ENCODE results near the gene CCL21.

DNA sequence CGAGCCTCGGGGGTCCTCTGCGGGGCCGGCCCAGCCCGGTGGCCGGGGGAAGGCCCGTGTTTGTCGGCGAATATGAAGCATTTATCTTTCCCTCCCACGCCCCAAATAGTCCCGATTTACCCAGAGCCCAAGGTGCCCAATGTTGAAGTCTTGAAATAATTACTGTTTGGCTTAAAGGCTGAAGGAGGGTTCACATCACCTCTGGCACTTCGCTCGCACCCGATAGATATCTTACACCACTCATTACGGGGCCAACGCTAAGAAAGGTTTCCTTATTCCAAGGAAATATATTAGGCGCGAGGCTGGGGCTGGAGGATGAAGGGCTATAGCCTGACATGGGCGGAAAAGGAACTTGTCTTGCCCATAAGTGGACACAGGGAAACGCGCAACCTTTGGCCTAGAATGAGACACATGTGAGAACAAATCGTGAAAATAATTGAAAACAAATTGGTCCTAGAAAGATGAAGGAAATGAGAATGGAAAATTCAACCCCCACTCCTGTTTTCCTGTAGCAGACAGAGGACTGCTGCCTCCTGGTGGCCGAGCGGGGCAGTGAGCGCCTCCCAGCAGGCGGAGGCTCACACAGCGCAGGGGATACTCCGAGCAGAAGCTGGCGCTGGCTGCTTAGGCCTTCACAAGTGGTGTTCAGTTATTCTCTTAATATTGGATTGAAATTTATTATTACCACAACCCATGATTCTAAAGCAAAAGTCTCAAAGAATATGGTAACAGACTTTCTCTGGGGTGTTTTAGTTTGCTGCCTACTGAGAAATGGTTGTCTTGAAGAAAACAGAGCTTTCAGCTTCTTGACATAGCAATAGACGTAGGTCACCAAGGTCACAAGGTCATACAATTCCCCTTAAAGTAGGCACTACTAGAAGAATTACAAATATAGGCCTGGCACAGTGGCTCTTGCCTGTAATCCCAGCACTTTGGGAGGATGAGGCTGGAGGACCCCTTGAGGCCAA lies 7.9 kb downstream of the CCL21 start:
- no peak for TF ChIP-seq POLR2AphosphoS5 (IDR thresholded peaks at IDR 0.05; ENCODE audit: low read depth)
- TF ChIP-seq, protein P1, sequence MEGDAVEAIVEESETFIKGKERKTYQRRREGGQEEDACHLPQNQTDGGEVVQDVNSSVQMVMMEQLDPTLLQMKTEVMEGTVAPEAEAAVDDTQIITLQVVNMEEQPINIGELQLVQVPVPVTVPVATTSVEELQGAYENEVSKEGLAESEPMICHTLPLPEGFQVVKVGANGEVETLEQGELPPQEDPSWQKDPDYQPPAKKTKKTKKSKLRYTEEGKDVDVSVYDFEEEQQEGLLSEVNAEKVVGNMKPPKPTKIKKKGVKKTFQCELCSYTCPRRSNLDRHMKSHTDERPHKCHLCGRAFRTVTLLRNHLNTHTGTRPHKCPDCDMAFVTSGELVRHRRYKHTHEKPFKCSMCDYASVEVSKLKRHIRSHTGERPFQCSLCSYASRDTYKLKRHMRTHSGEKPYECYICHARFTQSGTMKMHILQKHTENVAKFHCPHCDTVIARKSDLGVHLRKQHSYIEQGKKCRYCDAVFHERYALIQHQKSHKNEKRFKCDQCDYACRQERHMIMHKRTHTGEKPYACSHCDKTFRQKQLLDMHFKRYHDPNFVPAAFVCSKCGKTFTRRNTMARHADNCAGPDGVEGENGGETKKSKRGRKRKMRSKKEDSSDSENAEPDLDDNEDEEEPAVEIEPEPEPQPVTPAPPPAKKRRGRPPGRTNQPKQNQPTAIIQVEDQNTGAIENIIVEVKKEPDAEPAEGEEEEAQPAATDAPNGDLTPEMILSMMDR (IDR thresholded peaks at IDR 0.05; ENCODE audit: insufficient read depth, low read length), result peak; percentile 96
- TF ChIP-seq, protein P2, sequence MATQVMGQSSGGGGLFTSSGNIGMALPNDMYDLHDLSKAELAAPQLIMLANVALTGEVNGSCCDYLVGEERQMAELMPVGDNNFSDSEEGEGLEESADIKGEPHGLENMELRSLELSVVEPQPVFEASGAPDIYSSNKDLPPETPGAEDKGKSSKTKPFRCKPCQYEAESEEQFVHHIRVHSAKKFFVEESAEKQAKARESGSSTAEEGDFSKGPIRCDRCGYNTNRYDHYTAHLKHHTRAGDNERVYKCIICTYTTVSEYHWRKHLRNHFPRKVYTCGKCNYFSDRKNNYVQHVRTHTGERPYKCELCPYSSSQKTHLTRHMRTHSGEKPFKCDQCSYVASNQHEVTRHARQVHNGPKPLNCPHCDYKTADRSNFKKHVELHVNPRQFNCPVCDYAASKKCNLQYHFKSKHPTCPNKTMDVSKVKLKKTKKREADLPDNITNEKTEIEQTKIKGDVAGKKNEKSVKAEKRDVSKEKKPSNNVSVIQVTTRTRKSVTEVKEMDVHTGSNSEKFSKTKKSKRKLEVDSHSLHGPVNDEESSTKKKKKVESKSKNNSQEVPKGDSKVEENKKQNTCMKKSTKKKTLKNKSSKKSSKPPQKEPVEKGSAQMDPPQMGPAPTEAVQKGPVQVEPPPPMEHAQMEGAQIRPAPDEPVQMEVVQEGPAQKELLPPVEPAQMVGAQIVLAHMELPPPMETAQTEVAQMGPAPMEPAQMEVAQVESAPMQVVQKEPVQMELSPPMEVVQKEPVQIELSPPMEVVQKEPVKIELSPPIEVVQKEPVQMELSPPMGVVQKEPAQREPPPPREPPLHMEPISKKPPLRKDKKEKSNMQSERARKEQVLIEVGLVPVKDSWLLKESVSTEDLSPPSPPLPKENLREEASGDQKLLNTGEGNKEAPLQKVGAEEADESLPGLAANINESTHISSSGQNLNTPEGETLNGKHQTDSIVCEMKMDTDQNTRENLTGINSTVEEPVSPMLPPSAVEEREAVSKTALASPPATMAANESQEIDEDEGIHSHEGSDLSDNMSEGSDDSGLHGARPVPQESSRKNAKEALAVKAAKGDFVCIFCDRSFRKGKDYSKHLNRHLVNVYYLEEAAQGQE (IDR thresholded peaks at IDR 0.05; ENCODE audit: insufficient replicate concordance, low read depth), result no peak
- TF ChIP-seq SPI1 (IDR thresholded peaks at IDR 0.05; ENCODE audit: borderline replicate concordance, low read depth), result no peak
- TF ChIP-seq GABPA (IDR thresholded peaks at IDR 0.05; ENCODE audit: low read depth), result no peak
